ENCODE measurements around the gene BBS5. TPM values are rescaled to one million over a fixed set of nuclear protein-coding genes. Genes with fewer than 3 reads are reported as not detected.
"Not testable (repeated sequence)": the region's sequence is repeated elsewhere in the genome, so short reads cannot be mapped to it uniquely, and the experiment has no call there.

BBS5 gene
- polyA plus RNA-seq, 4 donors: 10.9 to 15.7 (median 13.6) TPM

DNA sequence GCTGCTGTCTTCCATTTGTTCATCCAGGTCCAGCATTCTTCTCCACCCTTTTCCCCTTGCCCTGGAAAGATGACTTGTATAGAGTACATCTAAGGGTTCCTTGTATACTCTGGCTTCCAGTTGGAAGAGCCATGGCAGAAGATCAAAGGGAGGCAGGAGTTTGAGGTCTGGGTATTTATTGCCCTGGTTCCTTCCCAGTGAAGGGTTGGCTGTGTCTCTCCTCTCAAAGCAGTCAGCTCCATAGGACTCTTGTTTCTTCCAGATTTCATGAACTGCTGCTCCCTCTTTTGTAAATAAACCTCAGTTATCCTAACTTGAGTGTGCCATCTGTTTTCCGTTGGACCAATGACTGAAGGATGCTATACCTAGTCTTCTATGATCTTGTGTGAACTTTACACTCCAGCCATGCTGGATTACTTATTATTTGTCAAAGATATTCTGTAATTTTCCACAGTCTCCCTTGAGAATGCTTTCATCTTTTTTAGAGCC is 6.4 kb downstream of the BBS5 start:
- no peak for DNase-seq (ENCODE audit: low read depth in 4 of 4, low spot score in 3 of 4)

DNA sequence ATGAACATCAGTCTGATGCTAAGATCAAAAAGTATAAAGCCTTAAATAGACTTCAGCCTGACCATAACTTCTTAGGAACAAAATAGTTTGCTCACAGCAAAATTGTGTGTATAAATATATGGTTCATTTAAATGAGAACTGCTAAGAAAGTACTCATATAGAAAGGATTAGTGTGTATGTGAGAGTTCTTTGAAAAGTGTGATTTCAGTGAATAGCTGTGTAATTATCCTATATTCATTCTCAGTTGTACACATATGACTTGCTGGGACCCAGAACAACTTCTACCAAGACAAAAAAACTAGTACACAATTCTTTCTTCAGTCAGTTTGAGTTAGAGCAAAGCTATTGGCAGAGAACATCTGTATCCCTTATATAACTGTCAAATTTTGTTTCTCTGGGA is 7.2 kb downstream of the BBS5 start:
- no peak for DNase-seq (ENCODE audit: low read depth in 4 of 4, low spot score in 3 of 4)

DNA sequence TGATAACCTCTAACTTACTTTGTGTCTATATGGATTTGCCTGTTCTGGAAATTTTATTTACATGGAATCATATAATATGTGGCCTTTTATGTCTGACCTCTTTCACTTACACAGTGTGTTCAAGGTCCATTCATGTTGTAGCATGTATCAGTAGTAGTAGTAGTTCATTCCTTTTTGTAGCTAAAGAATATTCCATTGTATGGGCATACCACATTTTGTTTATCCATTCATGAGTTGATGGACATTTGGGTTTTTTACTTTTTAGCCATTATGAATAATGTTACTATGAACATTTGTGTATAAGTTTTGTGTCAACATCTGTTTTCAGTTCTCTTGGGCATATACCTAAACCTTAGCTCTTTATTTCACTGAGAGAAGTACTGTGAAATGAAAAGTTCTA is 11.5 kb downstream of the BBS5 start:
- DNase-seq (ENCODE audit: low read depth in 4 of 4, low spot score in 3 of 4): no peak

DNA sequence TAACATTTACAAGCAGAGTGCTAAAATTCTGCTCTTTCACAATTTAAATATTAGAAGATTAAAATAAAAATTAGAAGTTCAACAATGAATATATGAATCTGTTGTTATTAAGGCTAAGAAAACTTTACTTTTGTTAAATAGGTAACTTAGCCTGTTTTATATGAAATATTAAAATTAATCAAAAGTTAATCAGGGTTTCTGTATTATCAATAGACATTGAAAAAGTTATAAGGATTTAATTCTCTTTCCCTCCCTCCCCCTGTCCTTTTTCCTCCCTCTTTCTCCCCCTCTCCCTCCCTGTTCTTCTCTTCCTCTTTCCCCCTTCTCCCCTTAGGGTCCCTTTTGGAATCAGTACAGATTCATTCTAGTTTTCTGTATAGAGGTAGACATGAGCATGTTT is 12.1 kb downstream of the BBS5 start:
- DNase-seq (ENCODE audit: low read depth in 4 of 4, low spot score in 3 of 4): no peak

DNA sequence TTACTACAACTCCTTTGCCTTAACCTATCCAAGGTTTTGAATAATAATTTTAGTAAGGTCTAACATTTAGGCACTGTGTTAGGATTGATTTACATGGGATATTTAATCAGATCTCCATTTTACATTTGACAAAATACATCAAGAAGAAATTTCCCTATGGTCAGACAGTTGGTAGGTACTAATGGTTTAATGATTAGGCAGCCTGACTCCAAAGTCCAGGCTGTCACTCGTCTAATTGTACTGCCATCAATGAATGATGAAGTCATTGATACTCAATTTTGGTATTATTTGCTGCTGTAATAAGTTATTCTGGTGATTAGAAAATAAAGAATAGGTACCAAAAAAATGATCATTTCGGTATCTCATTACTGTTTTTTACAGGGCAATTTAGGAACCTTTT is 14.1 kb downstream of the BBS5 start:
- no peak for DNase-seq (ENCODE audit: low read depth in 4 of 4, low spot score in 3 of 4)

DNA sequence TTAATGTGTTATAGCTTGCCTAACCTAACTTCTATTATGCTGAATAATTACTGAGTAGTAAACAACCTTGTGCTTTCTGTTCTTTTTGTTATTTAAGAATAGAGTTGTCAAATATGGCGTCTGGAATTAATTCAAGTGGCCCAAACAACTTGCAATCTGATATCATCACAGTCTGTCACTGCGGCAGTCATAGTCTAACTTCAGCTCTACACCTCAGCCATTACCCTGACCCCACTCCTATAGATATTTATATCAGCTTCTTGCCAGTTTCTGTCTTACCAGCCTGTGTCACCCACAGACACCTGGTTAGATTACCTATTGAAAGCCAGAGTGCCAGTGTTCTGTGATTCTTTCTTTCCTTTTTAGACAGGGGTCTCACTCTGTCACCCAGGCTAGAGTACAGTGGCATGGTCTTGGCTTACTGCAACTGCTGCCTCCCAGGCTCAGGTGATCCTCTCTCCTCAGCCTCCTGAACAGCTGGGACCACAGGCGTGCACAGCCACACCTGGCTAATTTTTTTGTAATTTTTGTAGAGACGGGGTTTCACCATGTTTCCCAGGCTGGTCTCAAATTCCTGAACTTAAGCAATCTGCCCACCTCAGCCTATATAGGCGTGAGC is 16.1 kb downstream of the BBS5 start:
- DNase-seq (ENCODE audit: low read depth in 4 of 4, low spot score in 3 of 4): no peak

DNA sequence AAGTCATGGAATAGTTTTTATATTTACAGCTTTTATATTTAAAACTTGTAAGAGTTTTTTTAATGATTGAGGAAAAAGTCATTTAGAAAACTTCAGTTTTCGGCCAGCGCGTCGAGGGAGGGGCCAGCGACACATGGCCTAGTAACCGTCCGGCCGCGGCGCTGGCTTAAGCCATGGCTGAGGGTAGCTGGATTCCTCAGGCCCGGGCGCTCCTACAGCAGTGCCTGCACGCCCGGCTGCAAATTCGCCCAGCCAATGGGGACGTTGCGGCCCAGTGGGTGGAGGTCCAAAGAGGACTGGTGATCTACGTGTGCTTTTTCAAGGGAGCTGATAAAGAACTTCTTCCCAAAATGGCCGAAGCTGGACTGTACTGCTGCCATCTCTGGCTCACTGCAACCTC is 25.4 kb downstream of the BBS5 start:
- DNase-seq (ENCODE audit: low read depth in 4 of 4, low spot score in 3 of 4): no peak

DNA sequence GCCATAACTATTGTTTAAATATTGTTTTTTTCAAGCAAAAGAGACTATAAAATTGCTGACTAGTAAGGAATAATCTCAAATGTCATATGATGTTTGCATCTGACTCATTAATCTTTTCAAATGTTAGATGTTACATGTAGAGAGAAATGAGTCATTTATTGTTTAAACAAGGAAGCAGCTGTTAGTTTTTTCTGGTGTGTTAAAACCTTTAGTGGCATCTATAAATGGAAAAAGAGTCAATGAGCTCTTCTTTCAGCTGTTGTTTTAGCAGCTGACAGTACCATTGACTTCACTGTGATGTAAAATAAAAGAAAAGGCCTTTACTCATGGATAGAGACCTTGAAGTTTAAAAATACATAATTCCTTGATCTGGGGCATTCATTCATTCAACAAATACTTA is 28.4 kb downstream of the BBS5 start:
- no peak for DNase-seq (ENCODE audit: low read depth in 4 of 4, low spot score in 3 of 4)

DNA sequence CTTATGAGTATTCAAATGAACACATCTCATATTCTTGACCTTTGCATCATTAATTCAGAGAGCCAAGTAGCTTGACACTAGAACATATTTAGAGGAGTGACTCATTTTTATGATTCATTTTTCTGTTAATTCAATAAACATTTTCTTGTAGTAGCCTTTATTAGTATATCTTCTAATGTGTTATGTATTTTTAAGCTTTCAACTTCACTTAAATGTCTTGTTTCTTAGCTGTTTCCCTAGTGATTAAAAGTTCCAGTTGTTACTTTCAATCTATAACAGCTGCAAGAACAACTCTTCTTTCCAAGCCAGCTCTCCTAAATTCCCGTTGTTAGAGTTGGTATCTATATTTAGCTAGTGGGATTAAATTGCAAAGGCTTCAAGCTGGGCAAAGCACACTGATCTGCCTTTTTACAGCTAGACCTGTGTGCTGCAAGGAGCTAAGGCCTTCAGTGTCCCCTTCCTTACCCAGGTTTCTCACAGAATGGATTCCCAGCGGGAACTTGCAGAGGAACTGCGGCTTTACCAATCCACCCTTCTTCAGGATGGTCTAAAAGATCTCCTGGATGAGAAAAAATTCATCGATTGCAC is 30.1 kb downstream of the BBS5 start, which contains the start of gene KLHL41:
KLHL41 (plus strand) TSS at position 405 of the 588 bp plus-strand sequence; CDS start at position 482, 77 bp downstream.
- no peak for DNase-seq (ENCODE audit: low read depth in 4 of 4, low spot score in 3 of 4)

DNA sequence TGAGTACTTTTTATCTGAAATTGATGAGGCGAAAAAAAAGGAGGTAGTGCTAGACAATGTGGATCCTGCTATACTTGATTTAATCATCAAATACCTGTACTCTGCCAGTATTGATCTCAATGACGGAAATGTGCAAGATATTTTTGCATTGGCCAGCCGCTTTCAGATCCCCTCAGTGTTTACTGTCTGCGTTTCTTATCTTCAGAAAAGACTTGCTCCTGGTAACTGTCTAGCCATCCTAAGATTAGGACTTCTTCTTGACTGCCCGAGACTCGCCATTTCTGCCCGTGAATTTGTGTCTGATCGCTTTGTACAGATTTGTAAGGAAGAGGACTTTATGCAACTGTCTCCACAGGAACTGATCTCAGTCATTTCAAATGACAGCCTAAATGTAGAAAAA is 30.7 kb downstream of the BBS5 start:
- DNase-seq (ENCODE audit: low read depth in 4 of 4, low spot score in 3 of 4): no peak

DNA sequence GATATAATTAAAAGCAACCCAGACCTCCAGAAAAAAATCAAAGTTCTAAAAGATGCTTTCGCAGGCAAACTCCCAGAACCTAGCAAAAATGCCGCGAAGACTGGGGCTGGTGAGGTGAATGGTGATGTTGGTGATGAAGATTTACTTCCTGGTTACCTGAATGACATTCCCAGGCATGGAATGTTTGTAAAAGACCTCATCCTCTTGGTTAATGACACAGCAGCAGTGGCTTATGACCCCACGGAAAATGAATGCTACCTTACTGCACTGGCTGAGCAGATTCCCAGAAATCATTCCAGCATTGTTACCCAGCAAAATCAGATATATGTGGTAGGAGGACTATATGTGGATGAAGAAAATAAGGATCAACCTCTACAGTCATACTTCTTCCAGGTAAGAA is 31.2 kb downstream of the BBS5 start:
- DNase-seq (ENCODE audit: low read depth in 4 of 4, low spot score in 3 of 4): no peak

DNA sequence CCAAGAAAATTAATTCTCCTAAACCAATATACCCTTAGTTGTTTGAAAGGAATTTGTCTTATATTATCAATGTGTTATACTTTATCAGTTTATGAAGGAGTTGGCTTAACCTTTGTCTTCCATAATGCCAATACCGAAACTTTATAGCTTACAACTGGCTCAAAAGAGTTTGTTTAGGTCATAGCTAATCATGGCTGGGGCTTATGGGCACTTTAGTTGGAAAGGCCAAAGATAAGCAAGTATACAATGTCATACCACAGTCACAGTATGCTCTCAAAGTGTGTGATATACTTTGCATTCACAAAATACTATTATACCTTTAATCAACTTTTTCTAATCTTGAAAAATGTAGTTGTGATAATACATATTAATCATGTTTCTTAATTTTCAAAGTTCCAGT is 32.5 kb downstream of the BBS5 start:
- DNase-seq (ENCODE audit: low read depth in 4 of 4, low spot score in 3 of 4): no peak

DNA sequence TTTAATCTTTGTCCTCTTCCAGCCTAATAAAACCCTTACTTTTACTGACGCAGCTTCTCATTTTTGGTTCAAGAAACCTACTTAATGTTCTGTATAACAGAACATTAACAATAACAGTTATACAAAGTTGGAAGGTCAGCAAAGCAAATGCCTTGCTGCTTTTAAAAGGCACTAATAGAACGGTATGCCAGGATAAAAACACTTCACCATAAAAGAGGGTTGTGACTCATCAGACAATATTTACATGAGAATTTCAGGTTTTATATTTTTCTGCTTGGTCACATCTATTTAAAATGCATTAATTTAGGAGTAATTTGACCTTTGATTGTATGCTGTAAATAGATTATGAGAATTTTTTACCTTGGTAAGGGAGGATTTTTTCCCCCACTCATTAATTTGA is 33.2 kb downstream of the BBS5 start:
- no peak for DNase-seq (ENCODE audit: low read depth in 4 of 4, low spot score in 3 of 4)

DNA sequence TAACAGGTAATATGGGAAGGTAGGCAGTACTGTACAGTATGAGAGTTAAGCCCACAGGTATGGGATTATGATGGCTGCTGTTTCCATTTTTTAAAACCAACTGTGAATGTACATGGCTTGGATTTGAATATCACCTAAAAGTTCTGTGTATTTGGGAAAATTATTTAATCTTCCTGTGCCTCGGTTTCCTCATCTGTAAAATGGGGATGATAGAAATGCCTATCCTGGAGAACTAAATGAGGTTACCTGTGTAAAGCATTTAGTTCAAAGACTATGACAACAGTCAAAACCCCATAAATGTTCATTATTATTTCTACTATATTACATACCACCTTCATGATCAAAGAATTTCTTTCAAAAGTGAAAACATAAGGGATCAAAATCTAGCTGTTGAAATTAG is 33.8 kb downstream of the BBS5 start:
- no peak for DNase-seq (ENCODE audit: low read depth in 4 of 4, low spot score in 3 of 4)

DNA sequence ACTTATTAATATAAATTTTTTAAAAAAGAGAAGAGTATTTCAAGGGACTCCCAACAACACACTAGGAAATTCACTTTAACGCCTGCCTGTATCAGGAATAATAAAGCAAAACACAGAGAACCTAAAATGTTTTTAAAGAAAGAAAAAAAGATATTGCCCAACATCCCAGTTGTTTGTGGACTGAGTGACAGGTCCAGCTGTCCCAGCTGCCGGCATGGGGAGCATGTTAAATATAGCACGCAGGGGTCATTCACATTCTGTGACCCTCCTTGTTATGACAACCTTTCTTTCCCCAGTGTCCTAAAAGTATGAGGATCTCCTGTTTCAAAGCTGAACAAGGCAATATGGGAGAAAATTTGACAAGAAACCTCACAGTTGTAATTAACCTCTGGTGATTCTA is 34.6 kb downstream of the BBS5 start:
- DNase-seq (ENCODE audit: low read depth in 4 of 4, low spot score in 3 of 4): no peak

DNA sequence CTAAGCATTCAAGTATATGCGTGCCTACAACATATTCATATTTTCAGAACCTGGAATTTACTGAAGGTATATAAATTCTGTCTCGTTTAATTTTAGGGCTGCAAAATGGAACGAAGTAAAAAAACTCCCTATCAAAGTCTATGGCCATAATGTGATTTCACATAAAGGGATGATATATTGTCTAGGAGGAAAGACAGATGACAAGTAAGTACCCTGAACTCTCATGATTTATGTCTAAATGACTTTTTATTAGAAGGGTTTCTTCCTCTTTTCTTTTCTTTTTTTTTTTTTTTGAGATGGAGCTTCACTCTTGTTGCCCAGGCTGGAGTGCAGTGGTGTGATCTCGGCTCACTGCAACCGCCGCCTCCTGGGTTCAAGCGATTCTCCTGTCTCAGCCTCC is 35.5 kb downstream of the BBS5 start:
- not testable (repeated sequence) for DNase-seq (ENCODE audit: low read depth in 4 of 4, low spot score in 3 of 4)

DNA sequence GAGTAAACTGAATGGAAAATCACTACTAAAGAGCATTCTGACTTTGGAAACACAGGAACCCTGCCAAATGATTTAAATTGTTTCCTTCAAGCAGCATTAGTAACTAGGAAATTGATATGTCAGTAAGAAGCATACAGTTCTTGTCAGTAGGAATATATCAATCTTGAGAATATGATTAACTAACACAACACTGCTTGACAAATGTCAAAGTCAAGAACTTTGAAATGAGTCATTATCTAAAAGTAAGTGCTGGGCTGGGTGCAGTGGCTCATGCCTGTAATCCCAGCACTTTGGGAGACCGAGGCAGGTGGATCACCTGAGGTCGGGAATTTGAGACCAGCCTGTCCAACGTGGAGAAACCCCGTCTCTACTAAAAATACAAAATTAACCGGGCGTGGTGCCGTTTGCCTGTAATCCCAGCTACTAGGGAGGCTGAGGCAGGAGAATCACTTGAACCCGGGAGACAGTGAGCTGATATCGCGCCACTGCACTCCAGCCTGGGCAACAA is 37.2 kb downstream of the BBS5 start:
- DNase-seq (ENCODE audit: low read depth in 4 of 4, low spot score in 3 of 4): not testable (repeated sequence)

DNA sequence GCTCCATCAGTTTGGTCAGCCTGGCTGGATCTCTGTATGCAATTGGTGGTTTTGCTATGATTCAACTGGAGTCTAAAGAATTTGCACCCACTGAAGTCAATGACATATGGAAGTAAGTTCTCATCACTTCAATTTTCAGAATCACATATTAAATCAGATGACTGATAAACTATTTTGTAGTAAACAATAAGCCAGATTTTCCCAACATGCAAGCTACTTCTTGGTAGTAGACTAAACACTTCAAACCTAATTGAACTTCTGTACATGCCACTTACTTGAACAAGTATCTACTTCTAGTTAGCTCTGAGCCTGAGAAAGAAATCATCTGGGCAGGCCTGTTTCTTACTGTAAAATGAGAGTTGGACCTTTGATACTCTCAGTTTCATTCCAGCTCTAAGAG is 41.6 kb downstream of the BBS5 start:
- no peak for DNase-seq (ENCODE audit: low read depth in 4 of 4, low spot score in 3 of 4)

DNA sequence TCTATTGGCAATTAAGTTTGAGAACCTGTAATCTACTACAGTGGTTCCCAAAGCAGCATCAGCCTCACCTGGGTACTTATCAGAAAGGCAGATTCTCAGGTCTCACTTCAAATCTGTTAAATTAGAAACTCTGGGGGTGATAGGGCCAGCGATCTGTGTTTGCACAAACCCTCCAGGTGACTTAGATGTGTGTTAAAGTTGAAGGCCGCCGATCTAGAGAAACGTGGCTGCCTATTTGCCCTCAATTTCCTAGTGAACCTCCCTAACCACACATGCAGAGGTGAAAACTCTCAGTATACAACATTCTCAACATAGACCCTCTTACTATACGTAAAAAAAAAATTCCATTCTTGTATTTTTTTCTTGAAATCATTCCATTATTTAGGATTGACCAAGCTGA is 44.4 kb downstream of the BBS5 start:
- no peak for DNase-seq (ENCODE audit: low read depth in 4 of 4, low spot score in 3 of 4)

DNA sequence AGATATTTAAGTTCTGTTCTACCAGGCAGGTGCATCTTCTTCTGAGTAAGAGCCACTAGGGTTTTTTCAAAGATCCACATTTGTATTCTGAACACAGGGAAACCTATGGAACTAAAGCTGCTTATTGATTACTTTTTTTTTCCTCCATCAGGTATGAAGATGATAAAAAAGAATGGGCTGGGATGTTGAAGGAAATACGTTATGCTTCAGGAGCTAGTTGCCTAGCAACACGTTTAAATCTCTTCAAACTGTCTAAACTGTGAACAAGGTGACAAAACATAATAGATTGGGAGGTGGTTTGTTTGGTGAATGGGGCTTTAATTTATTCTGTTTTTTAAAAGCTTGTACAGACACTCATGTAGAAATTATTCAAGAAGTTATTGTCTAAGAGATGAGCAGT is 46.1 kb downstream of the BBS5 start:
- DNase-seq (ENCODE audit: low read depth in 4 of 4, low spot score in 3 of 4): no peak

DNA sequence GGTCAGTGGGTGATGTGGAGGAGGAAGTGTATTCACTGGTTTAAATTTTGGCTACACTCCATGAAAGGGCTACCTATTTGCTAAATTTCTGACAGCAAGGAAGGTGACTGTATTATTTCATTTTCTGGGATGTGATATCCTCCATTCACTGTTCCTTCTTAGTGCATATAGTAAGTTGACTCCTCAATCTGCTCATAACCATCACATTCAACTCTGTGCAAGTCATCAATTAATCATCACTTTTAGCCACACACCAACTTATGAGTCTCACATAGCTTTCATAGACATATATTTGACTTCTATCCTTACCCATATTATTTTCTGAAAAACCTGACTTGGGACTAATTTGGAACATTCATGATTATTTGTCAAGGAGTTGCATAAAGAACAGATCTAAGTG is 47.2 kb downstream of the BBS5 start:
- no peak for DNase-seq (ENCODE audit: low read depth in 4 of 4, low spot score in 3 of 4)

DNA sequence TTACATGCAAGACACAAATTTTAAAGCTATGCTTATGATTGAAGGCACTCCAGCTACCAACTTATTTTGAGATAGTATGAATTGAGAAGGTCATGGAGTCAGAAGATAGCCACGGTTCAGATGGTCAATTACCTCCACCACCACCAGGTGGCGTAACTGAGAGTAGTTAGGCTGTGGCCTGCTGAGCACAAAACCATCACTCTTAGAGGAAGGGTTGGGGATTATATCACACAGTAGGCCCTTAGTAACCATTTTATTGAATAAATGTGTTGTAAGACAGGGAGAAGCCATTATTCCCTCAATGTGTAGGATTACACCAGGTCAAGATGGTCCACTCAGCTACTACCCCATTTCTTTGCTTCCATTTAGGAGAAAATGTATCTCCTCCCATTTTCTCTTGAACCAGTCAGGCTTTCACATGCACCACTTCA is 49.0 kb downstream of the BBS5 start:
- peak in 1 of 4 donors; percentile 18 for DNase-seq (ENCODE audit: low read depth in 4 of 4, low spot score in 3 of 4)
